ENCODE results near the gene RBBP9.
"Not testable (repeated sequence)": the region's sequence is repeated elsewhere in the genome, so short reads cannot be mapped to it uniquely, and the experiment has no call there.

The RBBP9 gene

GRCh38 chr20:18501672-18502071 lies 4.6 kb upstream of the RBBP9 start:
- not testable (repeated sequence) for DNase-seq

- DNase-seq: no peak
Observed at GRCh38 chr20:18497603-18498002, 578 bp upstream of the RBBP9 start.

GRCh38 chr20:18496042-18496441 lies 983 bp downstream of the RBBP9 start:
- no peak for DNase-seq

- DNase-seq: no peak
Observed at GRCh38 chr20:18488301-18488700, 8.7 kb downstream of the RBBP9 start.

GRCh38 chr20:18481596-18481995 lies 15.4 kb downstream of the RBBP9 start:
- no peak for DNase-seq

GRCh38 chr20:18477821-18478220 lies 19.2 kb downstream of the RBBP9 start:
- DNase-seq: no peak

GRCh38 chr20:18477218-18477617 lies 19.8 kb downstream of the RBBP9 start:
- no peak for DNase-seq

GRCh38 chr20:18466894-18467730 lies 29.9 kb downstream of the RBBP9 start, which contains the start of the genes DZANK1 and POLR3F:
Gene DZANK1 (minus strand): TSS chr20:18467030. CDS start chr20:18465358, 1,672 bp downstream.
Gene POLR3F (plus strand): TSS chr20:18467390. CDS start chr20:18467507, 117 bp downstream.
- DNase-seq: peak; percentile 95

GRCh38 chr20:18466574-18466893 lies 30.5 kb downstream of the RBBP9 start:
- DNase-seq: no peak

- no peak for DNase-seq
Observed at GRCh38 chr20:18465536-18466200, 31.4 kb downstream of the RBBP9 start.

- no peak for DNase-seq
Observed at GRCh38 chr20:18456600-18456999, 40.4 kb downstream of the RBBP9 start.

- DNase-seq: no peak
Observed at GRCh38 chr20:18443886-18444285, 53.1 kb downstream of the RBBP9 start.

GRCh38 chr20:18440403-18440802 lies 56.6 kb downstream of the RBBP9 start:
- DNase-seq: no peak

GRCh38 chr20:18436847-18437246 lies 60.2 kb downstream of the RBBP9 start:
- DNase-seq: no peak

Data from activated naive CD4-positive, alpha-beta T cell treated with Interleukin-2 at 50 U/mL for 16 hours (primary cell).